Activated CD8-positive, alpha-beta memory T cell treated with anti-CD3 and anti-CD28 coated beads, Interleukin-2, amount 50 U/mL, for 1 hour (primary cell): ENCODE results near the gene SMIM33.
"Not testable (repeated sequence)": the region's sequence is repeated elsewhere in the genome, so short reads cannot be mapped to it uniquely, and the experiment has no call there.

Source experiments
- DNase-seq: peaks from one replicate; pipeline ENCODE4 v3.0.0-alpha.2; 2020; ENCODE audit errors: extremely low read depth

SMIM33 gene

DNA sequence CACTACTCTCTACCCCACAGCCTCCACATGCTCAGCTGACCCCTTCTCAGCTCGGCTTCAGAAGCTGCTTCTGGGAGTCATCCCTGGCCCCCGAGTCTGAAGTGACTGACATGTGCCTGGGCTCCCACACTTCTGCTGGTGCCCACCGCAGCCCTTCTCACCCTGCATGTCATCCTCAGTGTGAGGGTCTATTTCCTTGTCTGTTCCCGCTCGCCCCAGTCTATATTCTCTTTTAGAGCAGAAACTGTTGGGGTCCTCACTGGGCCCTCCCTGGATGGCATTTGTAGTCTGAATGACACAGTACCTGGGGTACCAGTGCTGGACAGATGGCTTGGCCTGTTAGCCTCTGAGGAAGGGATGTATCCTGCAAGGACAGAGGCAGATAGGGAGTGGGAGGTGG lies 13.6 kb upstream of the SMIM33 start:
- no peak for DNase-seq

DNA sequence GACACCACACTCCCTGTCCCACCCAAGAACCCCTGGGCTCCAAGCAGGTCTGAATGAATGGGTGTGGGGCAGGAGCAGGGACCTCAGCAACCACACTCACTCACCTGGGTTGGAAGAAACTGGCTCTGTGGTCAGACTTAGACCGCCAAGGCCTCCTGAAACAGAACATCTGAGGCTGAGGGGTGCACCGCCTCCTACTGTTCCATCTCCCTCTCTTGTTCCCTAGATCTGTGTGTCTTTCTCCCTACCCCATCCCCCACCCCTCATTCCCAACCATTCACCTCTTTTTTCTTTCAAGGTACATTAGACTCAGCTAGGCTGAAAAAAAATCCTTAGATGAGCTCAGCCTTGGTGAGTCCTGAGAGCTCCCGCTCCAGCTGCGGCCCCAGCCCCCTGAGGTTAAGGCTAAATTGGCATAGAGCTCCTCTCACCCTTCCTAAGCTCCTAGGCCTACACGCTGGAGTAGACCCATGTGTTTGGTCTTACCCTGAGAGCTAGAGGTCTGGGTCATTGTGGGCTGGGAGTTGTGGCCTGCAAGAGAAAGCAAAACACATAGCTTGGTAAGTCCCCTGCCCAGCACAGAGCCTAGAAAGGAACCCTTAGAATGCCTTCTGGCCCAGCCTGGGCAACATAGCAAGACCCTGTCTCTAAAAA lies 13.0 kb upstream of the SMIM33 start:
- no peak for DNase-seq

DNA sequence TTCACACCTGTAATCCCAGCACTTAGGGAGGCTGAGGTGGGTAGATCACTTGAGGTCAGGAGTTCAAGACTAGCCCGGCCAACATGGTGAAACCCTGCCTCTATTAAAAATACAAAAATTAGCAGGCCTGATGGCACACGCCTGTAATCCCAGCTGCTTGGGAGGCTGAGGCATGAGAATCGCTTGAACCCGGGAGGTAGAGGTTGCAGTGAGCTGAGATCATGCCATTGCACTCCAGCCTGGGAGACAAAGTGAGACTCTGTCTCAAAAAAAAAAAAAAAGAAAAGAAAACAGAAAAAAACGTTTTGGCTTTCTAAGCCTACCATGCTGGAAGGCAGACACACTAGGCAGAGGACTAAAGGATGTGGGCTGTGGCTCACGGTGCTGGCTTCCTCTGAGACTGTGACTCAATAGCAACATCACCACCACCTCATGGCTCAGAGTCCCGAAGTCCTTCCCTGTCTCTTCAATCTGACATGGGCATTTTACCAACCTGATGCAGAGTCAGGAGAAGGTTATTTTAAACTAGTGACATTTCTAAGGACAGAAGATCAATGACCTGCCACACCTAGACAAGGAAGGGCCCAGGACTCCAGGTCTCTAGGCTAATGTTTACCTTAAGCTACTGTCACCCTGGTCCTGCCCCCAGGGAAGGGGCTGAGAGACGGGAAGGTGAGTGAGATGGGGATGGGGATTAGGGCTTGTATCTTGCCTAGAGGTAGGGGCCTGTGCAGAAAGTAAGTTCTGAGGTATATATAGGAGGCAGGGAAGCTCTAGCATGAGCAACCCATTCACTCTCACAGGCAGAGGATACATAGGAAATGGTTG lies 12.0 kb upstream of the SMIM33 start:
- DNase-seq, result peak; percentile 60

DNA sequence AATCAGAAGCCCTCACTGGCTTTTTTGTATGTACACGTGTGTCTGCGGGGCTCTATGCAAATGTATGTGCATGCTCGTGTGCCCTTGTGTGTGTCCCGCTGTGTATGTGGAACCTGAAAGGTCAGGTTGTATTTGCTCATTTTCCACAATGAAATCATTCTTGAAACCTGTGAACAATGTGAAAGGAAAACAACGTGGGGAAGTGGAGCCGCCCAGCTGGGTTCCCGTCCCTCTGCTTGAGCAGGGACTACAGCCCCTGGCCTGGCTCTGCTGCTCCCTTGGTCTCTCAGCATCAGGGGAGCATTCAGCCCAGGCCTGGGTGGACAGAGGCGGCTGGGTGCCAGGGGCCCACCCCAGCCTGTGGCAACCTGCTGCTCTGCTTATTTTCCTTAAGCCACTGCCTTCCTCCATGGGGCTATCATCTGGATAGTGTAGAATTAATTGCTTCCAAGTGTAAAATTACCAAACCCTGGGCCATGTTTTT lies 11.3 kb upstream of the SMIM33 start:
- no peak for DNase-seq

DNA sequence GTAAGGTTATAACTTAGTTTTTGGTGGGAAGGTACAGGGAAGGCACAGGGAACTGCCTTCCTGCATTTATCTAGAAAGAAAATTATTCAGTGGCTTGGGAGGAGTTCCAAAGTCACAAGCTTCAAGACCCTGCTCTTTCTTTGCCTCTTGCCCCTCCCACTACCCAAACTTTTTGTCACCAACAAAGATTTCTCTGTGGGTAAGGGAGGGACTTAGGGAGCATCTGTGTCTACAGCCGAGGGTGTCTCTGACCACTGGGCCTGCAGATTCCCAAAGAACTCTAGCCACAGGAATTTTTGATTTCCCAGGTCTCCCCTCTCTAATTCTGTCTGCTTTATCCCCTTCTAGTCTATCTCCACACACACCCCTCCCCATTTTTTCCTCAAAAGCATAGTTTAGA lies 10.3 kb upstream of the SMIM33 start:
- DNase-seq, result no peak

DNA sequence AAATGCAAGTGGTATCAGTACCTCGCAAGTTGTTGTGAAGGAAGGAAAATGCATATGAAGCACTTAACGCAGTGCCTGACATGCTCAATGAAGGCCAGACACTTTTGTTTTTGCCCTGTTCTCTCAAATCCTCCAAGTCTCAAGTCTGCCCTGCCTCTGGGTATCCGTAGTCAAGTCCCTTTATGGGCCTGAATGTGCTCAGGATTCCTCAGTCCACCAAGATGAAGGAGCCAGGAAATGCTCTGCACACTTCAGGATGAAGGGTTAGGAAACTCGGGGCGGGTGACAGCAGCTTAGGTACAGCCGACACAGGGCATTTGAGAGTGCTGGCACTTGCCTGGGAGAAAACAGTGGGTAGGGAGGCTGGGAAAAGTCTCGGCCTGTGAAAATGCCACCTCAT lies 9.6 kb upstream of the SMIM33 start:
- no peak for DNase-seq

DNA sequence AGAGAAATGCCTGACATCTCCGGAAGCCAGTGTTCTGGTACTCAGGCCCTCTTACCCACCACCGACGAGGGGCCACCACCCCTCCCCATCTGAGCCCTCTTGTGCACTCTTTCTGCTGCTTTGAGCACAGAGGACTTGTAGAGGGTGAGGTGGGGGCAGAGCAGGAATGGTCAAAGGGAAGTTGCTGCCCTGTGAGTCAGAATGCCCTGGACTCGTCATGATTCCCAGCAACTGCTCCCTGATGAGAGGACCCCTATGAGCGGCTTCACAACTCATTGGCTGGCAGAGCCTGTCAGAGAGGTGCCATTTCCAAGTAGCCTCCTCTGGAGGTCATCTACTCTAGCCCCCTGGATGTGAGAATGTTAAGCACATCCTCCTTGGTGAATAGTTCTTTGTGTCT lies 9.1 kb upstream of the SMIM33 start:
- DNase-seq, result no peak

DNA sequence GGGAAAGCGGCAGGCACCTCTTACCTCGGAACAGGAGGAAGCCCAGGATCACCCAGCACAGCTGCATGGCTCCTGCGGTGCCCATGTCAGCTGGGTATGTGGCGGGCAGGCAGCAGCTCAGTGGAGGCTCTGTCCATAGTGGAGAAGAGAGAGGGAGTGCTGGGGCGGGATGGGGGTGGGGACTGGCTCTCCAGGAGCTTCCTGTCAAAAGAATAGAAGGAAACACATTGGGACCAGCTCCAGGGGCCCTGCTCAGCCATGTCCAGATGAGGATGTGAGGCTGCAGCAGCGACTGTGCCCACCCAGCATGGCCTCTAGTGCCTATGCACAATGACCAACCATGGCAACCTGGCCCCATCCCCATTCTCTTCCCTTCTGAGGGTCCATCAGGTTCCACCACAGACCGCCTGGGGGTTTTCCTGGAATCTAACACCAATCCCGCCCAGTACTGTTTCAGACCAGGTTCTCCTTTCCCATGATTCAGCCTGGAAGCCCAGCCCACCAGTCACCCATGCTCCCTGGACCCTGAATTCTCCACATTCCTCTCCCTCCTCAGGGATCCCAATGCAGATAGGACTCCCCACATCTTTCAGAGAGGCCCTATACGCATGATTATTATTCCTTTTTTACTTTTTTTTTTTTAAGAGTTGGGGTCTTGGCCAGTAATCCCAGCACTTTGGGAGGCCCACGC lies 8.1 kb upstream of the SMIM33 start, which contains the start of gene ECSCR:
Gene ECSCR (minus strand): TSS at position 158 of the 691 bp plus-strand sequence. CDS start 73 bp downstream, at position 85.
- DNase-seq, result no peak

DNA sequence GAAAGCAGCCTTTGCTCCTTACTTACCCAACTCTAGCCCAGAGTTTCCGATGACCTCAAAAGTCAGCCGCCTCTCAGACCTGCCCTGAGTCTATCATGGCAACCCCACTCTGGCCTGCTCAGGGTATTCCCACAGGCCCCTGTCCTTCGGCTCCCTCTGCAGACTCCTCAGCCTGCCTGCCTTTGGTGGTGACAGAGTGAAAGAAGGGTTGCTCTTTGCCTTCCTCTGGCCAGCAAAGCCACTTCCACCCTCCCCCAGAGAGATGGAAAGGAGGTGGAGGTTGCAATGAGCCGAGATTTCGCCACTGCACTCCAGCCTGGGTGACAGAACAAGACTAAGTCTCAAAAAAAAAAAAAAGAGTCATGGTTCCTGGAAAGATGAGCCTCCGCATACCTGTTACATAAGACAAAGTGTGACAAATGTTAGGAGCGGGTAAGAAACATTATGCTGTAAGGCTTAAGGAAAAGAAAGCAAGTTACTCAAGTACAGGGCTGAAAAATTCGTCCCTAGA lies 2.3 kb upstream of the SMIM33 start:
- DNase-seq, result no peak

DNA sequence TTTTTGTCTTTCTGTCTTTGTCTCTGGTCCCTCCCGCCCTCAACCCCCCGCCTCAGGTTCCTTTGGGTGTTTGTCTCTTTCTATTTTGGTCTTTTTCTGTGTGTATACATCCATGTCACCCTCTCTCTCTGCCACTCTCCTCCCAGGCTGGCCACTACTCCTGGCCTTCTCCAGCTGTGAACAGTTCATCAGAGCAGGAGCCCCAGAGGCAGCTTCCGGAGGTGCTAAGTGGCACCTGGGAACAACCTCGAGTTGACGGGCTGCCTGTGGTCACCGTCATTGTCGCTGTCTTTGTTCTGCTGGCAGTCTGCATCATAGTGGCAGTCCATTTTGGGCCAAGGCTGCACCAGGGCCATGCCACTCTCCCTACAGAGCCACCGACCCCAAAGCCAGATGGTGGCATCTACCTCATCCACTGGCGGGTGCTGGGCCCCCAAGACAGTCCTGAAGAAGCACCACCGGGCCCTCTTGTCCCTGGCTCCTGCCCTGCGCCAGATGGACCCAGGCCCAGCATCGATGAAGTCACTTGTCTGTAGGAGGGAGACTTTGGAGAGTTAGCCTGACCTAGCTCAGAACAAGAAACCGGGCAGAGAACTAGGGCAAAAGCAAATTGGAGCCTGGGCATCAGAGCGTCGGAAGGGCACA lies 1.7 kb downstream of the SMIM33 start:
- no peak for DNase-seq

DNA sequence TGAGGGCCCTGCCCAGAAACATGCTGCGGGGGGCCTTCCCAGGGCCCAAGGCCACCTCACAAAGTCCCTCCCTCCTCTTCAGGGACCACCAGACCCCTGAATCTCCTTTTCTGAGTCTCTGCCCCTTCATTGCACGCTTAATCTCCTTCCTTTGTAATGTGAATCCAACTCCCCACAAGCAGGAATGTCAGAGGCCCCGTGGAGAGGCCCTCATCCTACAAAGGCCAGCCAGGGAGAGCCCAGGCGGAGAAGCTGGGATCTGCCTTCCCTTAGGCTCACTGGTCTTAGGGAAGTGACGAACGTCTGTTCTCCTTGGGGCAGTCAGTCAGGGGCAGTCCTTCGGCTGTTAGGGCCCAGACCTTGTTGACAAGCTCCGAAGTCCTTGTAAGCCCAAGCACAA lies 2.3 kb downstream of the SMIM33 start:
- DNase-seq, result no peak

DNA sequence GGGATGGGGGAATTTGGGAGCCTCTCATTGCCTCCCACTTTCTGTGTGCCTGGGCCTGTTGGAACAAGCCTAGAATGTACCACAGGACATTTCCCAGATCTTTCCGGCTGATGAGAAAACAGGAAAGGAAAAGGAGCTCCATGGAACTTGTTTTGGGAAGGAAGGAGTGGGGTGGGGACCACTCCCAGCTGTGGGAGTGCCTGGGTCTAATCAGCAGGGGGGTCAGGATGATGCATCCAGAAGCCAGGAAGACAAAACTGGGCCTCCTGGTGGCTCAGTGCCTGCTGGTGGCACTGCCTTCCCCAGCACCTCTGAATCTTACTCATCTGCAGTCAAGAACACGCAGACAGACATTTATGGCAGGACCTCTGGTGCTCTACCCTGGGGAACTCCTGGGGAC lies 2.8 kb downstream of the SMIM33 start:
- no peak for DNase-seq

DNA sequence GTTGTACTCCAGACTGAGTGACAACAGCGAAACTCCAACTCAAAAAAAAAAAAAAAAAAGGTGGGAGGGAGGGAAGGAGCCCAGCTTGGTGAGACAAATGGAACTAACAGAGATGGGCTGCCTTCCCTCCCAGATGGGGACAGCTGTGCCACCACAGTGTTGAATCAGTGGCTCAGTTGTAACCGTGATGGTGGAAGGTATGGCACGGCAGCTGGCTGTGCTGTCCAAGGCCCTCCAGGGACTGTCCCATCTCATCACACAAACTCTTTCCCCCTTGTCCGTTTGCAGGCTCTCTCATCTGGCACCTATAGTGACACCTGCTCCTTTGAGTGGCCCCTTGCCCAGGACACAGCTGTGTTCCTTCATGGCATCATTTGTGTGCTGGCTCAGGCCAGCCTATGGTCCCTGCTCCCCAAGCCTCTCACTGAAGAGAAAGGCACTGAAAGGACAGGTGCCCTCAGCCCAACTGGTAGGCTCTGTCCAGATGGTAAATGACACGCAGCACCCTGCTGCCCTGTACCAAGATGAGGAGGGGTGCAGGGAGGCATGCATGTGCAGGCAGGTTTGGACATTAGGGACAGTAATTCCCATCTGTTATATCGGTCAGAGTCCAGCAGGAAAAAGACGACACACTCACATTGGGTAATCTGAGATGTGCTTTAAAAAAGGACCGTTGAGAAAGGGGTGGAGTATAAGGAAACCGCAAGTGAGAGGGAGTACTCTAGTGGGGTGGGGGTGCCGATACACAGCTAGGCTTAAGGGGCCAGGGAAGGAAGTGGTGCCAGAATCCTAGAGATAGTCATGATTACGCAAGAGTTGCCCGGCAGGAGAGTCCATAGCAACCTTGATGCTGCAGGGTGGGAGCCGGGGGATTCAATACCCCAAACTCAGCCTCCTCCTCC lies 4.3 kb downstream of the SMIM33 start:
- DNase-seq, result no peak

DNA sequence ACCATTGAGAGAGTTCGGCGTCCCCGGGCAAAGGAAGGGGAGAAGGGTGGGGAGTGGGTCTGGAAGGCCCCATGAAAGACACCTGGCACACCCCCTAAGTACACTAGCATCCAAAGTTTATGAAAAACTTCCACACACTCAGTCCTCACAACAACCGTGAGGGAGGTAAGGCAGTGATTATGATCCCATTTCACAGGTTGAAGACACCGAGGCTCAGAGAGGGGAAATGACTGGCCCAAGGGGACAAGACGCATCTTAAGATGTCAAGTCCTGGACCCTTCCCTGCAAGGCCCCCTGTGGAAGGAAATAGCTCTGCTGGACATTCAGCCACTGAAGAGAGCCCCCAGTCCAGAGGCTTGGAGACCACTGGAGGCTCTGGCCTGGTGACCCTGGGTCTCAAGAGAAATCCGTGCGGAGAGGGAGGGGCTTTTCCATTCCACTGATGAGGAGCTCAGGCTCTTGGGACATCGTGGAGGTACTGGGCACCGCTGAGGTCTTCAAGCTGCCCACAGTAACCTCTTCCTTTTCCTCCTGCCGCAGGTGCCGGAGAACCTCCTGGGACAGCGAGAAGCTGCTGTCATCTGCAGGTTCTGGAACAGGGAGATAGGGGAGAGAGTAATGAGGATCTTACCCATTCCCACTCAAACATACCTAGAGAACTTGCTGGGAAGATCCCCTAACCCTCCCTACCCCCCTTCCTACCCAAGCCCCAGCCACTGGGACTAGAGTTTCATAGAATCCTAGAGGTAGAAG lies 5.2 kb downstream of the SMIM33 start:
- no peak for DNase-seq

DNA sequence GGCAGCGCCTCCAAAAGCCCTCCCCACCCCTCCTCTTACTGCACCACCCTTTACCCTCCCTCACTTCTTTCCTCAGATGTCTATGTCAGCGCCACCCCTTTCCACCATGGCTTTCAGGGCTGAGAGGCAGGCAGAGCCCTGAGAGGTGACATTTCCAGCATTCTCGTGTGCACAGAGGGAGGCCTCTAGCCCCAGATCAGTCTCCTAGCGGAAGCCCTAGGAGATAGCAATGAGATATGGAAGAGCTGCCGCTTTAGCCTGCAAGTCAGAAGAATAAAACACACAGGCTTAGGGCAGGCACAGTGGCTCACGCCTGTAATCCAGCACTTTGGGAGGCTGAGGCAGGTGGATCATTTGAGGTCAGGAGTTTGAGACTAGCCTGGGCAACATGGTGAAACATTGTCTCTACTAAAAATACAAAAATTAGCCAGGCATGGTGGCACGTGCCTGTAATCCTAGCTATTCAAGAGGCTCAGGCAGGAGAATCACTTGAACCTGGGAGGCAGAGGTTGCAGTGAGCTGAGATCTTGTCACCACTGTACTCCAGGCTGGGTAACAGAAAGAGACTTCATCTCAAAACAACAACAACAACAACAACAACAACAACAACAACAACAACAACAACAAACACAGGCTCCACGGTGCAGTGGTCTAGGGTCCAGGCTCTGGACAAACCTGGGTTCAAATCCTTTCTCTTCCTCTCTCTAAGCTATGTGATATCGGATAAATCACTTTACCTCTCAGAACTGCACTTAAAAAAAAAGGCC lies 8.0 kb downstream of the SMIM33 start:
- DNase-seq, result not testable (repeated sequence)

DNA sequence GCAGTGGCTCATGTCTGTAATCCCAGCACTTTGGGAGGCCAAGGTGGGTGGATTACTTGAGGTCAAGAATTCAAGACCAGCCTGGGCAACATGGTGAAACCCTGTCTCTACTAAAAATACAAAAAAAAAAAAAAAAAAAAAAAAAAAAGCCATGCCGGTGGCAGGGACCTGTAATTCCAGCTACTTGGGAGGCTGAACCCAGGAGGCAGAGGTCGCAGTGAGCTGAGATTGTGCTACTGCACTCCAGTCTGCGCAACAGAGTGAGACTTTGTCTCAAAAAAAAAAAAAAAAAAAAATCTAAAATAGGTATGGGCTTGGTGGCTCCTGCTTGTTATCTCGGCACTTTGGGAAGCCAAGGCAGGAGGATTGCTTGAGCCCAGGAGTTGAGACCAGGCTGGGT lies 8.9 kb downstream of the SMIM33 start:
- DNase-seq, result not testable (repeated sequence)

DNA sequence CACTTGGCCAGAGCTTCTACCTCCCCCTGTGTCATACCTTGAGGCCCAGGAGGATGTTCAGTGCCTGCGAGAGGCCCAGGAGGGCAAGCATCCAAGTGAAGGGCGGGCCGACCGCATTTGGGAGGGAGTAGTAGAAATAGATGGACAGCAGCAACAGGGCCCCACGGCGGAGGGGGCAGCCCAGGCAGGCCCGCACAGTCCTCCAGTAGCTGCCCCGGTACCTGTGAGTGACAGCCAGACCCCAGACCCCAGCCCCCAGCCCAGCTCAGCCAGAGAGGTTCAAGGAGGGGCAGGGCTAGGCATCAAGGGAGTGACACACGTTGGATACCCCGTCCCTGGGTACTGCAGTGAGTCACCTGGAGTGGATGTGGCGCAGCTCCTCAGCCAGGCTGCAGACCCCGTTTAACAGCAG lies 10.3 kb downstream of the SMIM33 start:
- DNase-seq, result no peak

DNA sequence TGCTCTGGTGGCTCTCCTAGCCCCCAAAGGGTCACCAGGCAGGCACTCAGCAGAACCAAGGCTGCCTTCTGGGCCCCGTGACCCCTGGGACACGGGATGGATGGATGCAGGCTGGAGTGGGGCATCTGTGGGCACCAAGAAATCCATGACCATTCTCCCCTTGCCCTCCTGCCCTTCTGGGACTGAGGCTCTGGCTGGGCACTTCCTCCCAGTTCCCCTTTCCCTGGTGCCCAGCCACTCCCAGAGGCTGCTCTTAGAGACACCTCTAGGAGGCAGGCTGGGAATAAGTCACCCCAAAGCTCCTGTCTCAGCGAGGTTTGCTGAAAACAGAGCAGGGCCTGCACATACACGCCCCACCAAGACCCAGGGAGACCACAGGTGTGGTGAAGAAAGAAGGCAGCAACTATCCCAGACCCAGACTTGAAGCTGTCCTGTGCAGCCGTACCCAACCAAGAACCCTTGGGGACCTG lies 10.8 kb downstream of the SMIM33 start:
- DNase-seq, result no peak
